Measurements from ENCODE around the gene CERS5. TPM values are rescaled to one million over a fixed set of nuclear protein-coding genes. Genes with fewer than 3 reads are reported as not detected.

The CERS5 gene
- total RNA-seq, 4 donors from 2014 or later, result 15.2 to 84.2 (median 23.2) TPM

DNA sequence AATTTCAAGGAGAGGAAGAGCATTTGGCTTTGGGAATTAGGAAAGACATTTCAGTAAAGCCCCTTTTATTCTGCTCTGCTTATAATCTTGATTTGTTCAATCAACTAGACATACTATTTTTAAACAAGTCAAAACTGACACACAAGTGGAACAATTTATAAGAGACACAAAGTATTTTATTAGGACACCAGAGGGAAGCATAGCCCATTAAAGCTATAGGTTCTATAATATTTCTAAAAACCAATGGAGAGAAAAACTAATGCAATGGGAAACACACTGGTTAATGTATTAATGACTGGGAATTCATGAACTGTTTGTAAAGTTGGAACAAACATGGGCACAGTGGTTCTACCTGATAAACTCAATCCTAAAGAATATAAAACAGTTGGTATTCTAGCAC, 15.3 kb upstream of the CERS5 start:
- Histone ChIP-seq H3K9me3 (no peaks in the 10 kb centered on the region), H3K27me3 (no peaks in the 10 kb centered on the region), H3K4me3 (no peak overlapping the region), H3K36me3 (peaks cover 0 to 55% (median 4%) of the 10 kb centered on the region in 3 donors), H3K4me1 (peaks cover 0 to 16% (median 0%) of the 10 kb centered on the region in 4 donors), H3K27ac (no peak overlapping the region)
- no peak for TF ChIP-seq POLR2A (IDR thresholded peaks at IDR 0.05)
- TF ChIP-seq, protein P1, sequence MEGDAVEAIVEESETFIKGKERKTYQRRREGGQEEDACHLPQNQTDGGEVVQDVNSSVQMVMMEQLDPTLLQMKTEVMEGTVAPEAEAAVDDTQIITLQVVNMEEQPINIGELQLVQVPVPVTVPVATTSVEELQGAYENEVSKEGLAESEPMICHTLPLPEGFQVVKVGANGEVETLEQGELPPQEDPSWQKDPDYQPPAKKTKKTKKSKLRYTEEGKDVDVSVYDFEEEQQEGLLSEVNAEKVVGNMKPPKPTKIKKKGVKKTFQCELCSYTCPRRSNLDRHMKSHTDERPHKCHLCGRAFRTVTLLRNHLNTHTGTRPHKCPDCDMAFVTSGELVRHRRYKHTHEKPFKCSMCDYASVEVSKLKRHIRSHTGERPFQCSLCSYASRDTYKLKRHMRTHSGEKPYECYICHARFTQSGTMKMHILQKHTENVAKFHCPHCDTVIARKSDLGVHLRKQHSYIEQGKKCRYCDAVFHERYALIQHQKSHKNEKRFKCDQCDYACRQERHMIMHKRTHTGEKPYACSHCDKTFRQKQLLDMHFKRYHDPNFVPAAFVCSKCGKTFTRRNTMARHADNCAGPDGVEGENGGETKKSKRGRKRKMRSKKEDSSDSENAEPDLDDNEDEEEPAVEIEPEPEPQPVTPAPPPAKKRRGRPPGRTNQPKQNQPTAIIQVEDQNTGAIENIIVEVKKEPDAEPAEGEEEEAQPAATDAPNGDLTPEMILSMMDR (IDR thresholded peaks at IDR 0.05), result no peak
- DNase-seq, result no peak

DNA sequence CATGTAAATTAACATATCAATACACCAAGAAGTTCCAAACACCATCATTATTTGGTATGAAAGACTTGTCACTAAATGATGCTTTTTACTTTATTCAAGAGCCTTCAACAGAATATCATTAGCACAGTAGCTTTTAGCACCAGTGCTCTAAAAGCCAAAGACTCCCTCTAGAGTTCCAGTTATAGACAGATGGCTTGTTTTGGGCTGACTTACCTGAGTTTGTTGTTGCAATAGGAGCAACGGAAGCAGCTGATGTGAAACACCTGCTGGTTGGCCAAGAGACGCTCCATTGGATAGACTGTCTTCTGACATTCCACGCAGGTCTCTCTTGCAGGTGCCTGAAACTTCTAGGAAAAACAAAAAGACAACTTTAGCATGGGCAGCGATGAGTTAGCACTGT, 14.5 kb upstream of the CERS5 start:
- no peak overlapping the region for H3K4me3 ChIP-seq
- DNase-seq, result no peak
- no peak overlapping the region for H3K27ac ChIP-seq
- H3K36me3 ChIP-seq, result peaks cover 0 to 62% (median 4%) of the 10 kb centered on the region in 3 donors
- peaks cover 0 to 14% (median 0%) of the 10 kb centered on the region in 4 donors for H3K4me1 ChIP-seq
- no peaks in the 10 kb centered on the region for H3K27me3 ChIP-seq
- H3K9me3 ChIP-seq, result no peaks in the 10 kb centered on the region
- no peak for TF ChIP-seq POLR2A (IDR thresholded peaks at IDR 0.05)
- TF ChIP-seq, protein P1 (IDR thresholded peaks at IDR 0.05), result no peak

DNA sequence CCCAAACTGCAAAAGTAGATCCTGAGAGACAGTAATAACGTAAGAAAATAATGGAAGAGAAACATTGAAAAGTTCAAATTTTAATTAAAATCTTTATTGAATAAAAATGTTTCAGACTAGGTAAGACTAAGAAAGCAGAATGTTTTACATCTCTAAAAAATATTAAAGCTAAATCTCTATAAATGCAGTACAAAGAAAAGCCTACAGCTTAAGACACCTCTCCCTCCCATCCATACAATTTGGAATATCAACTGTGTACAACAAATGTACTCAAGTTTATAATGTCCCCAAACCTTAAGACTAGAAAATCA, 8.5 kb upstream of the CERS5 start:
- no peak for DNase-seq
- H3K4me1 ChIP-seq, result no peaks in the 10 kb centered on the region

DNA sequence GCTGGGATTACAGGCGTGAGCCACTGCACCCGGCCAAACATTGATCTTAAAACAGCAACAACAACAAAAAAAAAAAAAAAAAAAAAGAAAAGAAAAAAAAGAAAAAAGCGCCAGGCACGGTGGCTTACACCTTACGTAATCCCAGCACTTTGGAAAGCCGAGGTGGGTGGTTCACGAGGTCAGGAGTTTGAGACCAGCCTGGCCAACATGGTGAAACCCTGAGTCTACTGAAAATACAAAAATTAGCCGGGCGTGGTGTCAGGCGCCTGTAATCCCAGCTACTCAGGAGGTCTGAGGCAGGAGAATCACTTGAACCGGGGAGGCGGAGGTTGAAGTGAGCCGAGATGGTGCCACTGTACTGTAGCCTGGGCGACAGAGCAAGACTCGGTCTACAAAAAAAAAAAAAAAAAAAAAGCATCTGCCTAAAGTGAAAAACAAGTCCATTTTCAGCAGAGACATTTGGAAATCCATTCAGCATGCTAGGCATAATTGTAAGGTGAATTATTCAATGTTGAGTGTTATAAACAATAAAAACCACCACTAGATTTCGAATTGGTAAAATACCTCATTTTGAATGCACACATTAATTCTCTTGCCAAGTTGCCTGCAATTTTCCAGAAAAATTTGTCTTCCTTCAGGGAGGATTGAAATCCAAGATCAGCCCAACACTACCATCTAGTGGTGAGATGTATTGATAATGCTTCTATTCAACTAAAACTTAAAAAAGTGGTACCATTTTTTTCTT, 8.0 kb upstream of the CERS5 start:
- no peak overlapping the region for H3K4me3 ChIP-seq
- H3K36me3 ChIP-seq, result peaks cover 0 to 41% (median 0%) of the 10 kb centered on the region in 3 donors
- H3K4me1 ChIP-seq, result no peaks in the 10 kb centered on the region
- H3K27me3 ChIP-seq, result no peaks in the 10 kb centered on the region
- no peaks in the 10 kb centered on the region for H3K9me3 ChIP-seq
- no peak overlapping the region for H3K27ac ChIP-seq
- no peak for TF ChIP-seq POLR2A (IDR thresholded peaks at IDR 0.05)
- TF ChIP-seq, protein P1 (IDR thresholded peaks at IDR 0.05), result peak; percentile 58 to 89 (median 78)
- DNase-seq, result no peak

More for the DNA sequence above, 8.5 kb upstream of the CERS5 start:
- peaks cover 0 to 46% (median 0%) of the 10 kb centered on the region in 3 donors for H3K36me3 ChIP-seq
- no peak overlapping the region for H3K27ac ChIP-seq
- no peaks in the 10 kb centered on the region for H3K9me3 ChIP-seq
- no peak for TF ChIP-seq POLR2A (IDR thresholded peaks at IDR 0.05)
- TF ChIP-seq, protein P1 (IDR thresholded peaks at IDR 0.05), result no peak
- H3K4me3 ChIP-seq, result no peak overlapping the region
- no peaks in the 10 kb centered on the region for H3K27me3 ChIP-seq

DNA sequence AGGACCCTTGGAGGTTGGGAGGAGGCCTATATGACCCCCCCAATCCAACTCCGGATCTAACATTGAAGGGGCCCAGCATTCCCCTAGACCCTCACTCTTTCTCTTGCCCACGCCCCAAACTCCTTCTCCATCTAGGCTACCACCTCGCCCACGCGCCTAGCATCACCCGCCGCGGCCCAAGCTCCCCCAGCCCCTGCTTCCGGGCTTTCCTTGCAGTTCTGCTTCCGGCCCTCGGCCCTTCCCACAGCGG, 445 bp downstream of the CERS5 start:
- no peaks in the 10 kb centered on the region for H3K36me3 ChIP-seq
- H3K27ac ChIP-seq, result peak overlapping the region; percentile 72 to 91 (median 90)
- TF ChIP-seq, protein P1 (IDR thresholded peaks at IDR 0.05), result no peak
- no peak for TF ChIP-seq POLR2A (IDR thresholded peaks at IDR 0.05)
- H3K27me3 ChIP-seq, result no peaks in the 10 kb centered on the region
- peak overlapping the region; percentile 60 to 94 (median 85) for H3K4me3 ChIP-seq
- H3K4me1 ChIP-seq, result peaks cover 0 to 20% (median 0%) of the 10 kb centered on the region in 4 donors
- DNase-seq, result peak in 1 of 3 donors; percentile 44
- no peaks in the 10 kb centered on the region for H3K9me3 ChIP-seq
